Tibial nerve (tissue), 4 donors: ENCODE data around the gene OR56B1. TPM values are rescaled to one million over a fixed set of nuclear protein-coding genes. Genes with fewer than 3 reads are reported as not detected.
"Not testable (repeated sequence)": the region's sequence is repeated elsewhere in the genome, so short reads cannot be mapped to it uniquely, and the experiment has no call there.

ENCODE experiments used
- DNase-seq, 2 donors: peaks; one replicate each; pipeline ENCODE4 v3.0.0-alpha.2; 2019; ENCODE audit warnings: low spot score in 2 of 2
- H3K27ac ChIP-seq, 4 donors: fragments of 200-600 bp; sonication (generic) in 3 of 4; one replicate each; pipeline ENCODE4 v1.5.1; 2017 to 2019; ENCODE audit warnings: mild to moderate bottlenecking in 1 of 4
- H3K27me3 ChIP-seq, 2 donors: fragments of 200-600 bp; sonication (generic) in 1 of 2; one replicate each; pipeline versions ENCODE4 v1.5.1 to v1.6.0; 2017 to 2019
- H3K36me3 ChIP-seq, 3 donors: fragments of 200-600 bp; sonication (generic); one replicate each; pipeline ENCODE4 v1.5.1; 2018 to 2019
- H3K4me1 ChIP-seq, 4 donors: fragments of 200-600 bp; sonication (generic) in 3 of 4; one replicate each; pipeline ENCODE4 v1.5.1; 2017 to 2019
- H3K4me3 ChIP-seq, 4 donors: fragments of 200-600 bp; sonication (generic) in 3 of 4; one replicate each; pipeline ENCODE4 v1.5.1; 2017 to 2019; ENCODE audit warnings: mild to moderate bottlenecking in 1 of 4, moderate library complexity in 1 of 4
- H3K9me3 ChIP-seq, 4 donors: fragments of 200-600 bp; sonication (generic) in 3 of 4; one replicate each; pipeline ENCODE4 v1.5.1; 2017 to 2019
- EP300 ChIP-seq, 2 donors: sonication (generic); formaldehyde crosslinking; IDR thresholded peaks; one replicate each; pipeline ENCODE4 v1.6.1; 2017; ENCODE audit warnings: antibody characterized with exemption in 2 of 2, mild to moderate bottlenecking in 1 of 2
- POLR2A ChIP-seq, 2 donors: fragments of 450-650 bp; IDR thresholded peaks; one replicate each; pipeline ENCODE4 v1.6.1; 2017; ENCODE audit warnings: antibody characterized with exemption in 2 of 2, mild to moderate bottlenecking in 2 of 2, moderate library complexity in 2 of 2
- WGBS, 2 donors: methylation state at CpG; one replicate each; pipeline ENCODE4 v1.1.5; 2018; 5-methylcytosine and 5-hydroxymethylcytosine counted together
- total RNA-seq, 4 donors: library from RNA; depleted of rRNA; stranded (reverse); fragments of >200 nt; gene quantifications; one replicate each; pipeline ENCODE4 v1.1.0, GENCODE V29; 2016
- TF ChIP-seq, protein P1 (sequence below), 5 experiments: fragments of 200-600 bp in 3 of 5; fragments of 450-650 bp in 2 of 5; sonication (generic) in 3 of 5; IDR thresholded peaks; one replicate each; pipeline ENCODE4 v1.5.1; 2016 to 2019; ENCODE audit warnings: antibody characterized with exemption in 5 of 5, mild to moderate bottlenecking in 3 of 5, moderate library complexity in 2 of 5

OR56B1 gene
- total RNA-seq, 4 donors from 2014 or later: 0.20 to 0.63 TPM; not detected in 2

DNA sequence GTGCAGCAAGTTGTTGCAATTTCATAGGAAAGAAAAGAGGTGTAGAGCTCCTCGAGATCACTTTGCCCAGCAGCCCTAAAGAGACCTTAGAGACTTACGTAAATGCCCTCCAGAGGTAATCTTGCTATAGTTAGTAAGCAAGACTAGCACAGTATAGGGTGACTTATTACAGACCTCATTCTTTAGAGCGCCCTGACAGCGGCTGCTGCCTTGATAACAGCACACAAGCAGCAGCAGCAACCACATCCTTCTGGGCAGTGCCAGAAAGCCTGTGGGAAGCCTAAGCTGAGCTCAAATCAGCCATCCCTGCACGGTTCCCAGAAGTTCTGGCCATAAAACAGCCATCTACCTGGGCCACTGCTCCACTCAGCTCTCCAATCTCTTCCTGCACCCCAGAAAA is 22.6 kb upstream of the OR56B1 start:
- no peak for DNase-seq
- TF ChIP-seq, protein P1, sequence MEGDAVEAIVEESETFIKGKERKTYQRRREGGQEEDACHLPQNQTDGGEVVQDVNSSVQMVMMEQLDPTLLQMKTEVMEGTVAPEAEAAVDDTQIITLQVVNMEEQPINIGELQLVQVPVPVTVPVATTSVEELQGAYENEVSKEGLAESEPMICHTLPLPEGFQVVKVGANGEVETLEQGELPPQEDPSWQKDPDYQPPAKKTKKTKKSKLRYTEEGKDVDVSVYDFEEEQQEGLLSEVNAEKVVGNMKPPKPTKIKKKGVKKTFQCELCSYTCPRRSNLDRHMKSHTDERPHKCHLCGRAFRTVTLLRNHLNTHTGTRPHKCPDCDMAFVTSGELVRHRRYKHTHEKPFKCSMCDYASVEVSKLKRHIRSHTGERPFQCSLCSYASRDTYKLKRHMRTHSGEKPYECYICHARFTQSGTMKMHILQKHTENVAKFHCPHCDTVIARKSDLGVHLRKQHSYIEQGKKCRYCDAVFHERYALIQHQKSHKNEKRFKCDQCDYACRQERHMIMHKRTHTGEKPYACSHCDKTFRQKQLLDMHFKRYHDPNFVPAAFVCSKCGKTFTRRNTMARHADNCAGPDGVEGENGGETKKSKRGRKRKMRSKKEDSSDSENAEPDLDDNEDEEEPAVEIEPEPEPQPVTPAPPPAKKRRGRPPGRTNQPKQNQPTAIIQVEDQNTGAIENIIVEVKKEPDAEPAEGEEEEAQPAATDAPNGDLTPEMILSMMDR (IDR thresholded peaks at IDR 0.05): no peak
- TF ChIP-seq POLR2A (IDR thresholded peaks at IDR 0.05): no peak
- TF ChIP-seq EP300 (IDR thresholded peaks at IDR 0.05): no peak
- H3K4me1 ChIP-seq: no peaks in the 10 kb centered on the region

DNA sequence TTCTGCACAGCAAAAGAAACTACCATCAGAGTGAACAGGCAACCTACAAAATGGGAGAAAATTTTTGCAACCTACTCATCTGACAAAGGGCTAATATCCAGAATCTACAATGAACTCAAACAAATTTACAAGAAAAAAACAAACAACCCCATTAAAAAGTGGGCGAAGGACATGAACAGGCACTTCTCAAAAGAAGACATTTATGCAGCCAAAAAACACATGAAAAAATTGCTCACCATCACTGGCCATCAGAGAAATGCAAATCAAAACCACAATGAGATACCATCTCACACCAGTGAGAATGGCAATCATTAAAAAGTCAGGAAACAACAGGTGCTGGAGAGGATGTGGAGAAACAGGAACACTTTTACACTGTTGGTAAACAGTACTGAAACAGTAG is 19.7 kb upstream of the OR56B1 start:
- not testable (repeated sequence) for H3K4me3 ChIP-seq, H3K27me3 ChIP-seq, H3K9me3 ChIP-seq, H3K4me1 ChIP-seq, DNase-seq, H3K27ac ChIP-seq
- H3K36me3 ChIP-seq: peaks cover 0 to 12% (median 0%) of the 10 kb centered on the region in 3 donors
- 93 to 95% methylated on average over 1 of the region's 1 CpG for WGBS, 2 donors

More for the DNA sequence above, 22.6 kb upstream of the OR56B1 start:
- WGBS, 2 donors: 66 to 73% methylated on average over 5 of the region's 5 CpGs
- Histone ChIP-seq H3K36me3 (peaks cover 0 to 27% (median 0%) of the 10 kb centered on the region in 3 donors), H3K4me3 (no peak overlapping the region), H3K27ac (no peak overlapping the region), H3K27me3 (no peaks in the 10 kb centered on the region), H3K9me3 (peaks cover 0 to 6% (median 0%) of the 10 kb centered on the region in 4 donors)

DNA sequence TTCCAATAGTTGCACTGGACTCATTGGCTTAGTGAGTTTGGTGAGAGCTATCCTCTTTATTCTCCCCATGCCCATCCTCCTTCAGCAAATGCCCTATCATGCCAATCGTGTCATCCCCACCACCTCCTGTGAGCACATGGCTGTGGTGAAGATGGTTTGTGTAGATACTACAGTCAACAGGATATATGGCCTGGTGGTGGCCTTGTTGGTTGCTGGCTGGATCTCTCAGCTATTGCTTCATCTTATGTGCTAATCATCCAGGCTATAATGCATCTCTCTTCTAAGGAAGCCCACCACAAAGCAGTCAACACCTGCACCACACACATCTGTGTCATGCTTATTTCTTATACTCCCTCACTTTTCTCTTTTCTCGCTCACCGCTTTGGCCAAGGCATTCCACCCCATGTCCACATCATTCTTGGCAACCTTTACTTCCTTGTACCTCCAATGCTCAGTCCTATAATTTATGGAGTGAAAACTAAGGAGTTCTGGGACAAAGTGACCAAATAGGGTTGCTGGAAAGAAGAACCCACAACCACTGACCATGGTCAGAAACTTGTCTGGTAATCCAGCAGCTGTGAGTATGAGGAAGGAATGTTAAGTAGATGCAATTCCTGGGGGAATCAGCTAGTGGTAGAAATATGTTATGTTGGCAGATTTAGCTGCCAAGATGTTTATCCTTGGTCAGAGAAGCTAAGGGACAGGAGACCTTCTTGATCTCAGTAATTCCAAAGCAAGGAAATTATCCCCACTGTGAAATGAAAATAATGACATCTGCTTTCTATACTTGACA is 16.3 kb upstream of the OR56B1 start:
- Histone ChIP-seq H3K4me3 (no peak overlapping the region), H3K4me1 (no peaks in the 10 kb centered on the region), H3K27ac (no peak overlapping the region), H3K36me3 (peaks cover 0 to 5% (median 0%) of the 10 kb centered on the region in 3 donors), H3K27me3 (no peaks in the 10 kb centered on the region), H3K9me3 (peaks cover 0 to 6% (median 0%) of the 10 kb centered on the region in 4 donors)
- WGBS, 2 donors: 92 to 94% methylated on average over 3 of the region's 3 CpGs
- TF ChIP-seq EP300 (IDR thresholded peaks at IDR 0.05) (no peak), POLR2A (IDR thresholded peaks at IDR 0.05) (no peak)
- TF ChIP-seq, protein P1 (IDR thresholded peaks at IDR 0.05): no peak
- DNase-seq: no peak

DNA sequence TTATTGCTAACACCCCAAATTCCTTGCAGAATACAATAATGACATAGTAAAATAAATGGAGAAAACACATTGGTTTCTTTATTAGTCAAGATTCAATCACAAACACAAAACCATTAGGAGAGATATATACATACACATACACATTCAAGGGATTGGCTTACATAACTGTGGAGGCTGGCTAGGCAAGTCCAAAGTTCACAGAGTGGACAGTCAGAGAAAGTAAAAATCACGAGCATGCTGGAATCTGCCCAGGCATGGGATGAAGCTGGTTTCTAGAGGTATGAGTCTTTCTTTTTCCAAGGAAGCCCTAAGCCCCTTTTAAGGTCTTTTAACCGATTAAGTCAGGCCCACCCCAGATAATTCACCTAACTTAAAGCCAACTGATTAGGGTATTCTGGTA is 13.6 kb upstream of the OR56B1 start:
- H3K27me3 ChIP-seq: no peaks in the 10 kb centered on the region
- H3K9me3 ChIP-seq: no peaks in the 10 kb centered on the region
- H3K27ac ChIP-seq: no peak overlapping the region
- WGBS, 2 donors: 77 to 80% methylated on average over 2 of the region's 2 CpGs
- no peak overlapping the region for H3K4me3 ChIP-seq
- no peaks in the 10 kb centered on the region for H3K4me1 ChIP-seq
- no peak for DNase-seq
- H3K36me3 ChIP-seq: peaks cover 0 to 5% (median 0%) of the 10 kb centered on the region in 3 donors
- TF ChIP-seq, protein P1 (IDR thresholded peaks at IDR 0.05): no peak
- TF ChIP-seq POLR2A (IDR thresholded peaks at IDR 0.05) (no peak), EP300 (IDR thresholded peaks at IDR 0.05) (no peak)

DNA sequence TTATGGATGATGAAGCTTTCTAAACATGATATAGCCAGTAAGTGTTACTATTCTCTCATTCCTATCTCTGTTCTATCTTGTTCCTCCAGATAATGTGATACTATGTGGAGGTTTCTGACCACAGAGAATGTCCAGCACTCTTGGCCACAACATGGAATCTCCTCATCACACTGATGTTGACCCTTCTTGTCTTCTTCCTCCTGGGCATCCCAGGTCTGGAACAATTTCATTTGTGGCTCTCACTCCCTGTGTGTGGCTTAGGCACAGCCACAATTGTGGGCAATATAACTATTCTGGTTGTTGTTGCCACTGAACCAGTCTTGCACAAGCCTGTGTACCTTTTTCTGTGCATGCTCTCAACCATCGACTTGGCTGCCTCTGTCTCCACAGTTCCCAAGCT is 9.9 kb upstream of the OR56B1 start:
- Histone ChIP-seq H3K4me1 (no peaks in the 10 kb centered on the region), H3K27me3 (no peaks in the 10 kb centered on the region), H3K36me3 (no peaks in the 10 kb centered on the region), H3K9me3 (no peaks in the 10 kb centered on the region), H3K27ac (no peak overlapping the region), H3K4me3 (no peak overlapping the region)
- TF ChIP-seq POLR2A (IDR thresholded peaks at IDR 0.05) (no peak), EP300 (IDR thresholded peaks at IDR 0.05) (no peak)
- TF ChIP-seq, protein P1 (IDR thresholded peaks at IDR 0.05): no peak
- DNase-seq: no peak
- WGBS, 2 donors: 83 to 96% methylated on average over 1 of the region's 1 CpG
